ENCODE data around the gene ZBTB2.
"Not testable (repeated sequence)": the region's sequence is repeated elsewhere in the genome, so short reads cannot be mapped to it uniquely, and the experiment has no call there.

- not testable (repeated sequence) for TF ChIP-seq ZSCAN30 (tag by site-specific recombination; IDR thresholded peaks at IDR 0.05); CTCF (tag by site-specific recombination; IDR thresholded peaks at IDR 0.05); ZFHX2 (tag by site-specific recombination; conservative IDR thresholded peaks at IDR 0.05); KLF1 (tag by site-specific recombination; IDR thresholded peaks at IDR 0.05); TRIM28 (IDR thresholded peaks at IDR 0.05; ENCODE audit: borderline replicate concordance, low read length); ZBTB44 (tag by site-specific recombination; IDR thresholded peaks at IDR 0.05); ZNF792 (tag by site-specific recombination; IDR thresholded peaks at IDR 0.05); ZNF488 (tag by site-specific recombination; IDR thresholded peaks at IDR 0.05); ZBTB8A (tag by site-specific recombination; IDR thresholded peaks at IDR 0.05); ZBTB20 (tag by site-specific recombination; IDR thresholded peaks at IDR 0.05); ZNF214 (tag by site-specific recombination; IDR thresholded peaks at IDR 0.05; ENCODE audit: borderline replicate concordance); ZNF146 (tag by site-specific recombination; IDR thresholded peaks at IDR 0.05); ZNF202 (tag by site-specific recombination; IDR thresholded peaks at IDR 0.05; ENCODE audit: borderline replicate concordance)
Observed at GRCh38 chr6:151356983-151357382, 34.4 kb downstream of the ZBTB2 start.

Measured in HEK293 (cell line).